GM19468 (cell line): ENCODE measurements around the gene RHEB.

ENCODE experiments used
- ATAC-seq: cut with Tn5 transposase; IDR thresholded peaks from one replicate; pipeline ENCODE4 v1.9.1; 2021; ENCODE audit warnings: mild to moderate bottlenecking, moderate library complexity, moderate number of reproducible peaks; ENCODE audit not compliant: unreplicated experiment; ENCODE audit errors: extremely low read depth

Gene RHEB

DNA sequence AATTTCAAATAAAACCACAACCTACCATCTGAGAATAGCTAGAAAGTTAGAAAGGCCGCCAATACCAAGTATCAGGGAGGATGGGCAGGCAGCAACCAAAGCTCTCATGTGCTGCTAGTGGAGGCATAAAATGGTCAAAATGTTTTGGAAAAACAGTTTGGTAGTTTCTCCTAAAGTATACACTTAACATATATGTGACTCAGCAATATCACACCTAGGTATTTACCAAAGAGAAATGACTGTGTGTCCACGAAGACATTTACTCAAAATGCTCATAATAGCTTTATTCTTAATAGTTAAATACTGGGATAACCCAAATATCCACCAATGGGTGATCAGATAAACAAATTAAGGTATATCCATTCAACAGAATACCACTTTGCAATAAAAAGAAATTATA lies 14.3 kb downstream of the RHEB start:
- no peak for ATAC-seq

DNA sequence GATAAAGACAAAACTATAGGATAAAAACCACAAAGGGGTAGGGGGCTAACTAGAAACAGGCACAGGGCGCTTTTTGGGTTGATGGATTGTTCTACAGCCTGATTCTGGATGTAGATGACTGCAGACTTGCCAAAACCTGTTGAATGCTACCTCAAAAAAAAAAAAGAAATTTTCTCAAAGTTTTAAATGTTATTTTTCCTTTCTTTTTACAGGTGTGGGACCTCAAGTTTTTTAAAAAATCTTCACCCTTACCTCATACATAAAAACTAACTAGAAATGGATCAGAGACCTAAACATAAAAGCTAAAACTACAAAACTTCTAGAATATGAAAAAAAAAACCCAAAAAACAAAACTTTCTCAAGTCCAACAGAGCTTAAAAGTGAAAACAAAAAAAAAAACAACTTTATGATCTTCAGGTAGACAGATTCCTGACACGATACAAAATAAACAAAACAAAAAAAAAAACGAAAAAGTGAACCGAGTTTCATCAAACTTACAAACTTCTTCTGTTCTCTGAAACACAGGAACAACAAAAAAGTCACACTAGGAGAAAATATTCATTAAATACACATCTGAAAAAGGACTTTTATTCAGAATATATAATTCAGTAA lies 14.9 kb downstream of the RHEB start:
- ATAC-seq = no peak

DNA sequence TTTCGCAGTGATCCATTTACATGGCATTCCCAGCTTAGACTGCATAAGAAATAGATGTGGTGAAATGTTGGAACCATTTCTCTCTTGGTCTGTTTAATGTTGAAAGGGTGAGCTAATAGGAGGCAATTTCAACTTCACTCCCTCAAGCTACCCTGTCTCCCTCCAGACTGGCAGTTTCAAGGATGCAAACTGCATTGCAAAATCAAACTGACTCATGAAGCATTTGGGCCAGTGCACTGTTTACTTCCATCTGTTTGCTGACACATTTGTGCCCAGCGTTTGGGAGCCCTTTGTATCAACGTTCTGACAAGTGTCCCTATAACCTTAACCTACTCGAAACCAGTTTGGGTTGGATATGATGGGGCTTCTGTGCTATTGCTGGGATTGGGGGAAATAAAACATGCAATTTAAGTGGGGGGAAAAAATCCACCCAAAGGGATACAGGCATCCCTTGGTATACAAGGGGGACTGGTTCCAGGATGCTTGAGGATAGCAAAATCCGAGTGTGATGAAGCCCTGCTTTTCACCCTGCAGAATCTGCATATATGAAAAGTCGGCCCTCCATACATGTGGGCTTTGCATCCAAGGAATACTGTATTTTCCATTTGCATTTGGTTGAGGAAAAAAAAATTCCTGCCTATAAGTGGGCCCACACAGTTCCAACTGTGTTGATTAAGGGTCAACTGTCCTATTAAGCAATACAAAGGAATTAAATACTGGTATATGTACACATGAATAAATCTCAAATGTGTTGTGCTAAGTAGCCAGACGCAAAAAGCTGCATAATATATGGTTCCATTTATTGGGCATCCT lies 15.6 kb downstream of the RHEB start:
- no peak for ATAC-seq

DNA sequence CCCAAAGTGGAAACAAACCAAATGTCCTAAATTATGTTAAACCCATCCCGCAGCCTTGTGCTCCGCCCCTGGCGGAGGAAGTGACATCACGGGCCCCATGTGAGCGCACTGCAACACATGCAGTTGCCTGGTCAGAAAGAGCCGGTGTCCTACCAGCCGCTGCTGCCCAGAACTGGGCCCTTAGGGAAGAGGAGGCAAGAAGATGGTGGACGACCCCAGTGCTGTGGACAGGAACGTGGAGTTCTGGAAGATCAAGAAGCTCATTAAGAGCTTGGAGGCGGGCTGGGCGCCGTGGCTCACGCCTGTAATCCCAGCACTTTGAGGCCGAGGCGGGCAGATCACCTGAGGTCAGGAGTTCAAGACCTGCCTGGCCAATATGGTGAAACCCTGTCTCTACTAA lies 18.0 kb downstream of the RHEB start:
- no peak for ATAC-seq

DNA sequence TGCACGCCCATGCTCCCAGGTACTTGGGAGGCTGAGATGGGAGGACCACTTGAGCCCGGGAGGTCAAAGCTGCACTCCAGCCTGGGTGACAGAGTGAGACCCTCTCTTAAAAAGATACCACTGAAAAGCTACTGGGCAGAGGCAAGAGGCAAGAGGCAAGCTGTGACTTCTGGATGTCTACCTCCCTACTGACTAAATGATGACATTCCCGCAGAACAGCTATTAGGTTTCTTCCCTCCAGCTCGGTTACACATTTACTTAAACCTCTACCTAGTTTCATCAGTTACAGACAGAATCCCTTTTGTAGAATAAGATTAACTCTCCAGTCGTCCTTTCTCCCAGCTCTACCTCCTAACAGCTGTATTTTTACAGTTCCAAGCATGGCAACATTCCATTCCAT lies 21.2 kb downstream of the RHEB start:
- no peak for ATAC-seq

DNA sequence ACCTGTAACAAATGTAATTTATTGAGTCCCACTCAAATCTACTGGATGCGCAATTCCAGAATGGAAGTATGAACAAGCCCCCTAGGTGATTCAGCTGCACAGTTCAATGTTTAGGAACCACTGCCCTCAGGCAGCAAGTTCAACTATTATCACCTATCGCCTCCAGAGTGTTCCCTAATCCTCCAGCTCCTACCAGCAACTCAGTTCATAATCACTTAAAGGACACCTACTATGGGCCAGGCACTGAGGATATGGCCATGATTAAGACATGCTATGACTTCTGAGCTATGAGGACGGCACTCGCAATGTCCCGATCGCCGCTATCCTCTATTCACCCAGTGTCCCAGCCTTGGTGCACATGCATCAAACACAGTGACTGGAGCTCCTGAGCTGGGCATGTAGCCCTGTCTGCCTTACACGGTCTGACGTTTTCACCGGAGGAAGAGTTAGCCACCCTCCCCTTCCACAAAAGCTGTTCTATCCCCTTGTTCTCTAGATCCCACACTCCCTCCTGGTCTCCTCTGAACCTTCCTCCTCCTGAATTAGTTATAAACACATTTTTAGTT lies 22.3 kb downstream of the RHEB start:
- no peak for ATAC-seq

DNA sequence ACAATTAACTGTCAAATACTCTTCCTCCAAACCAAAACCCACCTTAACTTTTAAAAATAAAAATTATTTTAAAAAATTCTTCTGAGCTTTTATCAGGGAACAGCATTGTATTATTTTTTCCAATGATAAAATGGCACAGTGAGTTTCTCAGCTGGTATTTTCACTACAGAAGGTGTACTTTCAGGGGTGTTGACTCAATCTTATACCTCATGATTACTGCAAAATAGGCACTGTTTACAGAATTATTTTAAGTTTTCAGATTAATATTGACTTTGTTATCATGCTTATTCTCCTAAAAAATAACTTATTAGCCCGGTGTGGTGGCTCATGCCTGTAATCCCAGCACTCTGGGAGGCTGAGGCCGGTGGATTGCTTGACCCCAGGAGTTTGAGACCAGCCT lies 24.3 kb downstream of the RHEB start:
- no peak for ATAC-seq

DNA sequence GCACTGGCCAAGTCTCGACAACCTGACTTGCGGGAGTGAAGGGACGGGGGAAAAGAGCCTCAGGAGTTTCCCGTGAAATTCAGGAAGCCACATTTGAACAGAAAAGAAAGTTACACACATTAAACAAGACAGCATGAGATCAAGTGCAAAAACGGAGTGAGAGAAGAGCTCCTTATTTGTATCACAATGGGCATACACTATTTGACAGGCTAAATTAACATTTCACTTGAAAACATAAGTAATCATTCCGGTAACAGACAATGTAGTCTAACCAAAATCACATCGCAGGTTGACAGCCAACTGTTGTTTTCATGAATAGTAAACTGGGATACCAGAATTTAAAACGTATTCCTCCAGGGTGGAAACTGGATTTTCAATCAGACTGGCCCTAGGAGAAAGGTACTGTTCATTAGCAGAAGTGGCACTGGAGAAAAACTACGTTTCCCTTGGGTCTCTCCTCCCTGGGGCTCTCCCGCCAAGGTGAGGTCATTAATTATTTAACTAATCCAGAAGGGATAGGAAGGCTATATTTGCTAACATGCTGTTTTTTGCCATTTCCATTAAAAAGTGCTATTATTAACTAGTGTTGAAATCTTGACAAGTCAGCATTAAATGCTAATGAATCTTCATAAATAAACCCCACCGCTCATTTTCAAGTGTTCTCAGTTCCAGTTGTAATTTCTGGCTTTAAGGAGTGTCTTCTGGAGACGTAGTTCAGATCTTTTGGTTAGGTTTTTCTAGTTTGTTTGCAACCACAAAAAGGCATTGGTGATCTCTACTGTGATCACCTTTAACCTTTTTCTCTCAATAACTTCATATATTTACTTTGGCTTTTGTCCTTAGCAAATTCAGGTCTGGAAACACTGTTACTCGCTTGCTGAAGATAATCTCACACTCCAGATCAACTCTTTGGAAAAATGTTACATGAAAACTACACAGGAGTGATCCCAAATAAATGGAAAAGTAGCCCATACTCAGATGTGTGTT lies 25.1 kb downstream of the RHEB start:
- ATAC-seq = no peak

DNA sequence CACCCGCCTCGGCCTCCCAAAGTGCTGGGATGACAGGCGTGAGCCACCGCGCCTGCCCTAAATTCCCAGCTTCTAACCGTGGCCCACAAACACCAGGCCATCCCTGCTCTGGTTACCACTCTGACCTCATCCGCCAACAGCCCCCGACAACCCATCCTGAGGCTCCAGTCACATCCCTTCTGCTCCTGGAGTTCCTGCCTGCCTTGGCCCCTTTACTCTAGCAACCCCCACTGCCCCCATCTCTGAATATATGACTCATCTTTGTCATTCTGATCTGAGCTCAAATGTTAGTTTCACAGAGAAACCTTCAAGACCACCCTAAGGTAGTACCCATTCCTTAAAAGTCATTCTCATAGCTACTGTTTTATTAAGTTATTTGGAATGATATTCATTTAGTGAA lies 26.6 kb downstream of the RHEB start:
- ATAC-seq = no peak

DNA sequence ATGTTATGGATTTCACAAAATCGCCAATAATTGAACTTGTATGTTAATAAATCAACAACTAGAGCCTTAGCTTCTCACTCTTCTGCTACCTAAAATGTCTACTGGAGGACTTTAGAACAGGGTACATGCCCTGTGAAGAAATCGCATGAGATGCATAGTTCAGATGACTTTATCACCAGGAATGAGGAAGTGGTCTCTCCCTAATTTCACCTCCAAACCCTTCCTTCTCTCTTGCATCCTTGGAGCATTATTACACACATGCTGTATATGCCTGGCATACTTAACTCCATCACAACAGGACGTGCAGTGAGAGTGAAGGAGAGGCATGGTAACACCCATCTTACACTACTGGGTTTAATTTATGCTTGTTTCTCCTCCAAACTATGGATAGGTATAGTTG lies 27.8 kb downstream of the RHEB start:
- no peak for ATAC-seq

DNA sequence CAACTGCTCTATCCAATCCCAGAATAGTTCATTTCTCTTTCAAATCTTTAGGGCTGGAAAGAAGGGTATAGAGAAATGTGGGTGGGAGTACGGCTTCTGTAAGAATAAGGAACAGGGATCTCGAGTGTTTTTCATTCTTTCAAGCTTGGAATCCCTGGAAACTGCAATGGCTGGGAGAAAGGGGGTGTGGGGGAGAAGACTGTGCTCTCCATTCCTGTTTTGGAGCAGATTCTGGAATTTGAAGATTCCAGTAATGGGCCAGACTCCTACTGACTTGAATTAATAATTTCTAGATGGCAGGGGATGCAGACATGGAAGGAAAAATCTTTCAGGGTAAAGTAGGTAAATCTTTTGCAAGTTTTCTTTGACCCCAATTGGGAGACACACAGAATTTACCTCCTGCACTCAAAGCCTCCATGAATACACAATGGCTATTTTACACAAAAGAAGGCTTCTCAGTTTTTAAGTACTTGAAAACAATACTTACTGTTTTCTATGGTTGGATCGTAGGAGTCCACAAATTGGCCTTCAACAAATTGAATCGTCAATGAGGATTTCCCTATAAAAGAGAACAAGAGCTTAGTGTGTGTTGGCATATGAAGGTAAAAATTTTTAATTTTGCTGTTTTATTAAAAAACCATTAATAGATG lies 29.1 kb downstream of the RHEB start:
- no peak for ATAC-seq

DNA sequence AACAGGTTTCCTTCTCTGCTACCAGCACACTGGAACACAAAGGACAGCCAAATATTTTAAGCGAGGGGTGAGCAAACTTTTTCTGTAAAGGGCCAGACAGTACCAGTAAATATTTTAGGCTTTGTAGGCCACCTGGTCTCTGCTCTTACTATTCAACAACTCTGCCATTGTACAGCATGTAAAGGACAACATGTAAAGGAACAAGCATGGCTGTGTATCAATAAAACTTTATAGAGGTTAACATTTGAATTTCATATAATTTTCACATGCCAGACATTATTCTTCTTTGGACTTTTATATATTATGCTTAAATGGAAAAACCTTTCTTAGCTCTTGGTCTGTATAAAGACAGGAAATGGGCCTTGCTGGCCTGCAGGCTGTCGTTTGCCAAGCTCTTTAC lies 30.2 kb downstream of the RHEB start:
- no peak for ATAC-seq

DNA sequence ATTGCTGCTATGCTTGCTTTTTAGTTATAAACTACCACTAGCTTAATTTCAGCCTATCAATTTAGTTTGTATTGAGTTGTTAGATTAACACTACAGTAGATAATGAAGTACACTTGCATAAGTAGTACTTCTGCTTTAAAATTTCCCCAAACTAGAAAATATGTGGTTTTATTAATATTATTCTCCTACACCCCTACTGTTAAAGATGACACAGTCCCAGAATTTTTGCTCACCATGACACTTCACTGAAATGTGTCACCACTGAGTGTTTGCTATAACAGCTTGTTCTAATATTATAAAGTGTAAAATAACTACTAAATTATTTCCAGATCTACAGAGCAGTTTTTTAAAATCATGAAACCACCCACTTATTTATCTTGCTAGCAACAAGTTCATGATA lies 31.6 kb downstream of the RHEB start:
- ATAC-seq = no peak

DNA sequence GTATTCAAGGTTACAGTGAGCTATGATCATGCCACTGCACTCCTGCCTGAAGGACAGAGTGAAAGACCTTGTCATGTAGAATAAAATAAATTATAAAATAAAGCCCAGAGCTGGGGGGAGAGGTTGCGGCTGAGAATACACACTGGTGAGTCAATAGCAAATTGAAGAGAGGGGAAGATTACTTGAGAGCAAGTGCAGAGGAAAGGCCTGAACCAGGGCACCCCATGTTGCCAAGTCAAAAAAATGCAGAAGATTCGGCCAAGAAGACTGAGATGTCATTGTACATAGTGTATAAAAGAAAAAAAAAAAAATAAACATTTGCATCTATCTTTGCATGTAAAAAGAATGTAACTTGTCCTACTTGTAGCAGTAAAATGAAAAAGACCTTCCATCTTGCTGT lies 32.5 kb downstream of the RHEB start:
- ATAC-seq = no peak

DNA sequence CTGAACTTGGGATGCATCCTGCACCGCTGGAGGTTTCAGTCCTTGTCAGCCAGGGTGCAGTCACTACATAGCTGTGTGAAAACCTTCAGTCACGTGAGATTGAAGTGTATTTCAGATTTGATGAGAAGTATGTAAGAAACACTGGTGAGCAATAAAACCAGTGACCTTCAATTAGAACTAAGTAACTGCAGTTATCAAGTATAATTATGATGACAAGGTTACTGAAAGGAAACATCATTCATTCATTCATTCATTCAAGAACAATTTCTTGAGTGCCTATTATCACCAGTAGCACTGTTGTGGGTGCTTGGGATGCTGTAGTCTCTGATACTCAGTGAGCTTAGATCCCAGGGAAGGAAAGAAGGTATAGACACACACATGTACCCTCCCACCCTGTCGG lies 33.6 kb downstream of the RHEB start:
- no peak for ATAC-seq

DNA sequence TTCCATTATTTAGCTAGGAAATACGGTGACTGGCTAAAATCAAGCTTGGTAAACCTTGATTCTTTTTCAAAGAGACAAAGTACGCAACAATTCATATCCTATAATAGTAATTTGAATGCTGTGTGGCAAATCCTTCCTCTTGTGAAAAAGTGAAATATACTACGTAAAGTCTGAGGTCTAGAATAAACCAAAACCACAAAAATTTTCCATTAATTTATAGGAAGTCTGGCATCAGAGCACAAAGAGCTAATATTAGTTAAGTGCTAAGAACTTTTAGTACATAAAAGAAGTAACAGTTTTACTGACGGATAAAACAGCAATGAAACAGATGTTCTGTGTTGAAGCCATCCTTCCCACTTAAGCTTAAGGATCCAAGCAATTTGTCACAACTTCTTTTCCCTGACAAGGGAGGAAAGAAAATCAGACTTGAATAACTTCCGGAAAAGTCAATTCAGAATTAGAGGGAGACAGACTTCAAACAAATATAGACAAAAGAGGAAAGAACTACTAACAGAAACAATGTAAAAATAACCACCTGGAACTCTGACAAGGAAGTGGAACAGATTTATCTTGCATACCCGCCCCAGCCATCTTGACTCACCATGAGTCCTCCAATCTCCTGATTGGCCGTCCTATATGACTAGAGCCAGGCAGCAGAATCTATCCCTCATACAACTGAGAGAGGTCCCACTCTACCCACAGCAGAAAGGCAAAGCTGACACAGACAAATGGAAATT lies 34.6 kb downstream of the RHEB start:
- ATAC-seq = no peak

DNA sequence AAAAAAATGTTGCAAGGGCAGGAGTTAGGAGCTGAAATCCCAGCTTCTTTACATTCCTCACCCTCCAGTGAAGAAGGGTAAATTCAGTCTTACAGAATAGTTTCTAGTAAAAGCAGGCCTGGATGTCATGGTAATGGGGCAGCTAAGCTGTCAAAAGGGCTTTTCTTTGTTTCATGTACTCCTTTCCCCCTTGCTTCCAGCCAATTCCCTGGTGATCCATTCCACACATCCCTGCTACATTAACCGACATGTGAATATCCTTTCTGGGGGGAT lies 36.0 kb downstream of the RHEB start:
- ATAC-seq = no peak

DNA sequence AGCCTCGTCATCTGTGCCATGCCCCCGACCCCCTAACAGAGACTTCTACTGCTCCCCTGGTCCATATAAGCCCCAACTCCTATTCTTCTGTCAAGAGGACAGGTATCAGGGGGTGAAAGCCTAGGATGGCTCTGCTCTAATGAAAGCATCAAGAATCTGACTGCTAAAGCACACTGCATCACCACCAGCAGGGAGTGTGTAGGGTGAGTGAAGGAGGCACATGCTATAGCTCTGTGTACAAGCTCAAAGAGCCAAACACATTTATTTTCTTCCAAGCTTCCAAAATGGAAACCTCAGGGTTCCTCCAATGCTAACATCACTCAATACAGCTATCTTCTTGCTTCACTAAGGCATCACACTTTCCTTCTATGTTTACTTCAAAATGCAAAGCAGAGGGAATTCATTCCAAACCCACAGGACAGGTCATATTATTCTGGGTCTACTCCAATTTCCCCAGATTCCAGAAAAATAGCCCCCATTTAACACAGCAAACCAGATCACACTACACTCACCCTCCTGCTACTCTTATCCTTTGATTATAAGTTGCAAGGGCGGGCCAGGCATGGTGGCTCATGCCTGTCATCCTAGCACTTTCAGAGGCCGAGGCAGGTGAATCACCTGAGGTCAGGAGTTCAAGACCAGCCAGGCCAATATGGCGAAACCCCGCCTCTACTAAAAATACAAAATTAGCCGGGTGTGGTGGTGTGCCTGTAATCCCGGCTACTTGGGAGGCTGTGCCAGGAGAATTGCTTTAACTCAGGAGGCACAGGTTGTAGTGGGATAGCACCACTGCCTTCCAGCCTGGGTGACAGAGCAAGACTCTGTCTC lies 36.6 kb downstream of the RHEB start:
- ATAC-seq = no peak
